Activated CD8-positive, alpha-beta memory T cell treated with anti-CD3 and anti-CD28 coated beads, Interleukin-2, amount 50 U/mL, for 24 hours (primary cell): ENCODE data around the gene ALDH3B2.
"Not testable (repeated sequence)": the region's sequence is repeated elsewhere in the genome, so short reads cannot be mapped to it uniquely, and the experiment has no call there.

Experiments used
- DNase-seq: peaks from one replicate; pipeline ENCODE4 v3.0.0-alpha.2; 2020; ENCODE audit errors: extremely low read depth

ALDH3B2 gene

DNA sequence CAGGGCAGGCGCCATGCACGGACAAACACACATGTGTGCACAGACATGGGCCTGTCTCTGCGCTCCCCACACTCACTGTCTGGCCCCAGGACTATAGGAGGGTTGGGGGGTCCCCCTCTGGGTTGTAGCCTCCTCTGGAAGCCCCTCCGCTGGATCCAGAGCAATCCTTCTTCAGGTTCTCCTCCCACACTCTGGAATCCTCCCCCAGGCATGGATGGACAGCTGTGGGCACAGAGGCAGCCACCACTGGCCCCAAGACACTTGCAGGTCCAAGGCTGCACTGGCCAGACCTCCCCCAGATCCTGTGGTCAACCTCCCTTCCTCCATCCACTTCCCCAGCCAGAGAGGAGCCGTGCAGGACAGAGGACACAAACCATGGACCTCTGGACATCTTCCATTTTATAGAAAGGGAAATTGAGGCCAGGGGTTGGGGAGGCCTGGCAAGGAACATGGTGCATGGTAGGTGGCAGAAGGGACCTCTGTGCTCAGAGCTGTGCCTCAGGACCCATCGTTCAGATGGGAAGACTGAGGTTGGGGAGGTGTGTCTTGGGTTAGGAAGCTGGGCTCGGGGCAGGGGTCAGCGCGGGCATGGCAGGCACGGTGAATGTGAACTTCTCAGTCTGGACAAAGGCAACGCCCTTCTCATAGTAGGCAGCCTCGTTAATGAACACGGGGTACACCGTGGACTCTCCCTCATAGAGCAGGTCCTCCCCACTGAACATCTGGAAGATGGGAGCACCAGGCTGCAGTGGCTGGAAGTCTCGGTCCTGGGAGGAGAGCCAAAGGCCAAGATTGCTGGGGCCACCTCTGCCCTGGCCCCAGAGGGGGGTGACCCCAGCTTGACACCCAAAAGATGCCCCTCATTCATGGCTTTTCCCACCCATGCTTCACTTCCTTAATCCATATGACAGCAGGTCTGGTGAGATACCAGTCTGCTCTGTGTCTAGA is 32.0 kb downstream of the ALDH3B2 start:
- DNase-seq: no peak

GRCh38 chr11:67641338-67642172 is 32.9 kb downstream of the ALDH3B2 start:
- no peak for DNase-seq

DNA sequence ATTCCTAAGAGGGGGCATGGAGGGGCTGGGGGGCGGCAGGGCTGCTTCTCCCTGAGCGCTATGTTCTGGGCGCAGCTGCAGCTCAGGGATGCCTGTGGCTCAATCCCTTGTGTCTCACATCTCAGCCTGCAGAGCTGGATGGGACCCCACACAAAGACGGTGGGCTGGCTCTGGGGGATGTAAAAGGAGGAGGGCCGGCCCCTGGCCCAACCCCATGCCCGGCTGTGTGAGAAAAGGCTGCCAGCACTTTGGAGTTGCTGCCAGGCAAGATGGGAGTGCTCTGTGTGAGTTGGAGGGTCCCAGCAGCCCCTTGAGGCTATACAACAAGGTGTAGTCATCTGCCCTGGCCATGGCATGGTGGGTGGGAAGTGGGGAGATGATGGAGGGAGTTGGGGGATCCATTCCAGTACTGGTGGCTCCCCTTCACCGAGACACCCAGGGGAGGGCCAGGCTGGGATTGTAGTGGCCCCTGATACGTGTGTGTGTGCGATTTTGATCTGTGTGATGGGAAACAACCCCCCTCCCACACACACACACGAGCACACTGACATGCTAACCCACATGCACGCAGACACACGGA is 33.6 kb downstream of the ALDH3B2 start:
- no peak for DNase-seq

- DNase-seq: peak; percentile 37
These were observed 34.2 kb downstream of the ALDH3B2 start for GRCh38 chr11:67640021-67640757.

DNA sequence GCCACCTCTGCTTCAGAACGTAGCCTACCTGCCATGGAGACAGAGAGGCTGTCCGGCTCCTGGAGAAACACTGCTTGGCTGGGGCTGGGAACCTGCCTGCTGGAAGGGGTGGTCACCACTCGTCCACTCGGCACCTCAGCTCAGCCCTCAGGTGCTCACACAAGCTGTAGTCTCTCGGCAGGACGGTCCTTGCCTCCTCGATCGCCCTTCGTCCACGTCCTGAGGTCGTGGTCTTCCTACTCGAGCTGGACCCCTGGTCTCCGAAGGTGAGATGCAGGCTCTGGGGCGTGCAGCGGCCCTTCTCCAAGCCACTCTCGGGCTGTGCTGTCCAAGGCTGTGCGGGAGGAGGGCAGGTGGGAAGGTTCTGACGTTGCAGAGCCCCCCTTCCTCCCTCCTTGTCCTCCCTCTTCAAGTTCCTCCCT is 35.0 kb downstream of the ALDH3B2 start, which contains the start of gene TBX10:
TSS of gene TBX10 (minus strand) at position 326 of the 422 bp plus-strand sequence. CDS start at position 35, 291 bp downstream.
- DNase-seq: no peak

- no peak for DNase-seq
These were observed 35.6 kb downstream of the ALDH3B2 start for GRCh38 chr11:67638535-67639437.

DNA sequence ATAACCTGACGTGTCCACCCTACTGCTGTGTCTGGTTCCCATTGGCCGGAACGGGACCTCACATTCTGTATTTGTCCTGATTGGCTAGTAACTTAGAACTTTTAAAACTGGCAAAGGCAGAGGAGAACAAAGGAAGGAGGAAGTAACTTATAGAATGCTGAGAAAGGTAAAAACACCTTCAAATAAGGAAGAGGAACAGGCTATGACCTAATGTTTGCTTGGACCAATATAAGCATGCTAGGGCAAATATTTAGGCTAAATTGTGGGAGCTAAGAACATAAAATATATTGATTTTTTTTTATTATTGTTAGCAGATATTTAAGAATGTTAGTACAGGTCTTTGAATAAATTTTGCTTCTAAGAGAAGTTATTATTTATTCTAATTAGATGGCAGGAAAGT is 37.0 kb downstream of the ALDH3B2 start:
- not testable (repeated sequence) for DNase-seq

- DNase-seq: no peak
These were observed 37.5 kb downstream of the ALDH3B2 start for GRCh38 chr11:67636962-67637361.

DNA sequence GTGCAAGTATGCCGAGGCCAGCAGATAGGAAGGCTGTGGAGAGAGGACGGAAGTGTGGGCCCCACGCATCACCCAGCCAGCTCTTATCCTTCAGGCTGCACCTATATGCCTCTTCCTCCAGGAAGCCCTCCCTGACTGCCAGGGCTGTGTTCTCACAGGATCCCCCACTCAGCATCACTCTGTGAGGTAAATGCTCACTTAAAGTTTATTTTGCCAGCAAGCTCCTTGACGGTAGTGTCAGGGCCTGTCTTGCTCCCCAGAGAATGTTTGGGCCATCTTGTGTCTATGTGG is 39.2 kb downstream of the ALDH3B2 start:
- DNase-seq: no peak

DNA sequence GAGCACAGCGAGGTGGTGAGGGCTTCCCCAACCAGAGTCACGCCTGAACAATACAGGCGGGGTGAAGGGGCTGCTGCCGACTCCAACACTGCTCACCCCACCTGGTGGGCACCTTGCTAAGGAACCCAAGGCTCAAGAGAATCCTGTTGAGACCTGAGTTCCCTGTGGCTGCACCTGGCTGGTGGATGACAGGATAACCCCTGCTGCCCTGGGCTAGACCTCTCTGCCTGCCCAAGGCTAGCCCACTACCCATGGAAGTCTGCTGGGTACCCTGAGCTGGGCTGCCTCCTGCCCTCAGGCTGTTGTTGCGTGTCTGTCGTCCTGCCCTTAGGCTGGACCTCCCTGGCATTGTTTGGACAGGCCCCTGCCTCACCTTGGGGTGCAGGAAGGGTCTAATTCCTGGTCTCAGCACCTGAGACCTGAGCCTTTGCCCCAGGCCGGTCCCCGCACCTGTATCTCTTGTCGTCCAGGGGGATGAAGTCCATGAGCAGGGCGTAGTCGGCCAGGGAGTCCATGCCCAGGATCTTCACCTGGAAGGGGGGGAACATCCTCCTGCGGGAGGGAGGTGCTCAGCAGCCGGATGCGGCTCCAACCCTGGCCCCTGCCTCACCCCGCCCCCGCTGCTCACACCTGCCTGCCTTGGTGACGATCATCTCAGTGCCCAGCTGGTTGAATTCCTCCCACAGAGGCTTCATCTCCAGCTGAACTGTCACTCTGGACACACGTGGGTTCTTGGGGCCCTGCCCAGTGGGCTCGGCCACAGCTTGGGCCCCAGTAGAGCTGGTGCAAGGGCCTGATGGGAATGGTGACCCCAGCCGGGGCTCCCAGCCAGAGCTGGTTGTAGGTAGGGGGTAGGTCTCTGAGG is 39.8 kb downstream of the ALDH3B2 start:
- no peak for DNase-seq

DNA sequence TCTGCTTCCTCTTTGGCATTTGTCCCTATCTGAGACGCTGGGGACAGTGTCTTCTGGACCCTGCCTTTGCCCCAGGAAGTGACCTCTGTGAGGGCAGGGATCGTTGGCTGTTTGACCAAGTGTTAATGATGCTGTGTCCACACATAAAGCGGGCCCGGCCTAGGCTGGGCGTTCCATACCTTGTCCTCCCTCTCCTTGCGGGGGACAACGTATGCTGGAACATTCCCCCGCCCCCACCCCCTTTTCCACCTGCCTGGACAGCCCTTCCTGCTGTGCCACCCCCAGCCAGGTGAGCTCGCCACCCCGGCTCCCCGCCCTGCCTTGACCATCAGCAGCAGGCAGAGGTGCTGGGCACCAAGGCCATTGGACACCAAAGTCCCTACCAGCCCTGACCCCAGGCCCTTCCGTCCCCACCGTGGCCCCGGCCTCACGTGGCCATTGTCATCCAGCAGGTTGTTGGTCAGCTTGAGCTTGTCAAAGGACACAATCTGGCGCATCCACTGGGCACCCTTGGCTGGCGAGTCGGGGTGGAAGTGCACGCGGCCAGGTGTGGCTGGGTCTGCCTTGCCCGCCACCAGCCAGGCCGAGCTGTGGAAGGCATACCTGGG is 40.6 kb downstream of the ALDH3B2 start:
- no peak for DNase-seq

DNA sequence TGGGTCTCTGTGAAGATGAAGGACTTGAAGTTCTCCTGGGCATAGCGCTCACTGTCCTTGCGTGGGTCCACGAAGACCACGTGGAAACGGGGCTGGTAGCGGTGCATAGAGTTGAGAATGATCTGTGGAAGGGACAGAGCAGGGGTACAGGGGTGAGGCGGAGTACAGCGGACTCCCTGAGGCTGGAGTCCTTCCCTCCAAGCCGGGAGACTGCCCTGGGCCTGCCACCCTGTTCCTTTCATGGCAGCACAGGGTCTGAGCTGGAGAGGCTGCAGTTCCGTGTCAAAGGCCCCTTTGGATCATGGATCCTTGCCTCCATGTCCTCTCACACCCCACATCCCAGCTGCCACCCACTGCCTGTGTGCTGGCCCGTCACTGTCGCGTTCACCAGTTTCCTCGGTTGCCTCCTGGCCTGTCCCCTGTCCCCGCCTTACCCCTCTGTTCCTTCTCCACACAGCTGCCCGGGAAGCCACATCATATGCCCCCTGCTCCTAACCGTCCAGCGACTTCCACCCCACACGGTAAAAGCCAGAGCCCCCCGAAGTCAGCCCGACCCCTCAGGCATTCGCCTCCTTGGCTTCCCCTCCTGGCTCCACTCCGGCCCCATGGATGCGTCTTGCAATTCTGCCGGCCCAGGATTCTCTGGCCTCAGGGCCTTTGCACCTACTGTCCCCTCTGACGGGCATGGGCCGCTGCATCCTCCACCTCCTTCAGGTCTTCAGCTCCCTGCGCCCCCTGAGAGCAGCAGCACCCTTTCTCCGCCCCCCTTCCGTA is 41.3 kb downstream of the ALDH3B2 start:
- no peak for DNase-seq

DNA sequence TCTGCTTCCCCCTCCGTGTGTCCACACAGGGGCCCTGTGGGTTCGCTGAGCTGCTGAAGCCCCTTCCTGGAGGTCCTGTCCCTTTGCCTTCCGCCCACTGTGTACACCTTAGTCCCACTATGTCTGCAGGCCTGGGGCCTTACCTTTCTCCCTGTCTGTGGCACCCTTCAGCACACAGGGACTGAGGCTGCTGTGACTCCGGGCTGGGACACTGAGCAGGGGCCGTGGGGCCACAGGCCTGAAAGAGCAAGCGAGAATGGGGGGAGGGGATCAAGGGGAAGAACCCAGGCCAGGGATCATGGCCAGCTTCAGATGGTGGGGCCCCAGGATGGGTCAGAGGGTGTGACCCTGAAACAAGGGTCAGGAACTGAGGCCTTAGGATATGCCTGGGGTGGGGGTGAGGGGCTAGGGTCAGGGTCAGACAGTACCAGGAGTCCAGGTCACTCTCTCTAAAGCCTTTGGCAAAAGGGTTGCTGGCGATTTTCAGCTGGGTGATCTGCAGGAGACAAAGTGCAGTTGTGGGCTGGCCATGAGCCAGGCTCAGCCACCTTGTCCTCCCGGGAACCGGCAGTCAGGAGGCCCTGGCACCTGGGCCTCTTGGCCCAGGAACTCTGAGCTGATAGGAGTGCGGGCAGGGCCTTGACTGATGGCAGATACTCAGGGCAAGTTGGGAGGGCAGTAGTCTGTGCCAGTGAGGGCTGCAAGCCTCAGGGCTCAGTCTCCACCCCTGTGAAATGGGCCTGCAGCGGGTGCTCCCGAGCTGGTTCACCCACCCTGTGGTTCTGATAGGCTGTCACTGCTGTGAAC is 42.0 kb downstream of the ALDH3B2 start:
- DNase-seq: no peak

DNA sequence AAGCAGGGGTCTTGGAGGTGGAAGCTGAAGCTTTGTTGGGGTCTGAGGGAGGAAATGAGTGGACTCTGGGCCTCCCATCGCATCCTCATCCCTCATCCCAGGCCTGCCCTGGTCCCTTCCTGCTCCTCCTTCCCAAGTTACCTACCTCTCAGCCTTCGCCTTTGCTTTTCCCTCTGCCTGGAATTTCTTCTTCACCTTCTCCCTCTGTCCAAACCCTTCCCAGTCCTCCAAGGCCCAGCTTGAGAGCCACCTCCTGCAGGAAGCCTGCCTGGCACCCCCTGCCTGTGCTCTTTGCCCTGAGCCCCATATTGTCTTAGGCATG is 42.6 kb downstream of the ALDH3B2 start:
- no peak for DNase-seq

DNA sequence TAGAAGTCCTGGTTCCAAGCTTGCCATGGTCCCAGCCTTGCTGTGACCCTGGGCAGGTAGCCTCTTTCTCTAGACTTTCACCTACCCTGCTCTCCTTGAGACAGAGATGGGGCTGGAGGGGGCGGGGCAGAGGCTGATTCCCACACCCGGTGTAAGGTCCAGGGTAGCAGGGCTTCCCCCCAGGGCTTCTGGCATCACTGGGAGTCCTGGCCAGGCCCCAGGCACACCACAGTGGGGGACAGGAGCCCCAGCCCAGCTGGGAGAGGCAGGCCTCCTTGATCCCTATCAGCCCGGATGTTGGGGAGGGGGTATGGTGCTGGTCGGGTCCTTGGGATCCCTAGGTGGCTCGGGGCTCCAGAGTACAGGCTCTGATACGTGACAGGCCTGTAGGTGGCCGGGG is 43.0 kb downstream of the ALDH3B2 start:
- DNase-seq: no peak

DNA sequence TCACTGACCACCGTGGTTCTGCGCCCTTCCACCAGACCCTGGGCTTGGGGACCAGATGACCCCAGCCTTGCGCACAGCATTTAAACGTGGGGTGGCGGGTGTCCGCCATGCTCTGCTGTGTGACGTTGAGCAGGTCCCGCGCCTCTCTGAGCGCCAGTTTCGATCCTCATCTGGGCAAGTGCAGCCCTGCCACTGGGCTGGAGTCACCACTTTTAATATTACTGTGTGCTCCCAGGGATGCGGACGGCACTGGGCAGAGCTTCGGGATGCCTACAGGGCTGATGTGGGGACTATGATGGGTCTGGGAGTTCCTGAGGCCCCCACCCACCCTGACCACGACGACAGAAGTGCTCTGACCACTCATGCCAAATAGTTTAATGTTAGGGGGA is 43.5 kb downstream of the ALDH3B2 start:
- no peak for DNase-seq

DNA sequence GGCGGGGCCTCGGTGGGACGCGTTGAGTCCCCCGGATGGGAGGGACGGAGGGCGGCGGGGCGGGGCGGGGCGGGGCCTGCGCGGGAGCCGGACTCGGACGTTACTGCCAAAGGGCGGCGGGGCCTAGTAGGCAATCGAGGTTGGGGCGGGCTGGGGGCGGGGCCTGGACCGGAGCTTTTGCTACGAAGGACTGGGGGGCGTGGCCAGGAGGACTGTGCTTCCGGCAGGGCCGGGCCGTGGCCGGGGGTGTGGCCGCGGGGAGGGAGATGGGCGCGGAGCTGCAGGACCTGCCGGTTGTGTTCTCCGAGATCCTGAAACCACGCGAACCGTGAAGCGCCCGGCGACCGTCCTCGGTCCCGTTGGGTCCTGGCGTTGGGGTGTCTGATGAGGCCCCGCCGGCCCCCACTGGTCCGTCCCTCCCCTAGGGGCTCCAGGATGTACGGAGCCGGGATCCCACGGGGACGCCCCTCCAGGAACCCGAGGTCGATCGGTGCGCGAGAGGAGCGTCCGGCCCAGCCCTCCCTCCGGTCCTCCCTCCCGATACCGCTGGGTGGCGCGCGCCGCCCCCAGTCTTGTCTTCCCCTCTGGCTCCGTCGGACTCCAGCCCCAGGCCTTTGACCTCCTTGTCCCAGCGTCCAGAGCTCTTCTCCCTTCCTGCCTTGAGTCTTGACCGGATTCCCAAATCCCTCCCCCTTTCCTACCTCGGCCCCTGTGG is 44.0 kb downstream of the ALDH3B2 start:
- DNase-seq: peak; percentile 89
